ELR (cell line): ENCODE measurements around the gene FHAD1.
"Not testable (repeated sequence)": the region's sequence is repeated elsewhere in the genome, so short reads cannot be mapped to it uniquely, and the experiment has no call there.

ENCODE experiments used
- DNase-seq: peaks from one replicate; pipeline ENCODE4 v3.0.0-alpha.2; 2015; ENCODE audit warnings: low read depth

Gene FHAD1

DNA sequence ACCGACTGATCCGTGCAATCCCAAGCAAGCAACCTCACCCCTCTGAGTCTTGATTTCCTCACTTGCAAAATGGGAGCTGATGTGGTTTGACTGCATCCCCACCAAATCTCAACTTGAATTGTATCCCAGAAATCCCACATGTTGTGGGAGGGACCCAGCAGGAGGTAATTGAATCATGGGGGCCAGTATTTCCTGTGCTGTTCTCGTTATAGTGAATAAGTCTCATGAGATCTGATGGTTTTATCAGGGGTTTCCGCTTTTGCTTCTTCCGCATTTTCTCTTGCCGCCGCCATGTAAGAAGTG is 58.4 kb downstream of the FHAD1 start:
- DNase-seq = peak; percentile 13

GRCh38 chr1:15306352-15306751 is 59.3 kb downstream of the FHAD1 start:
- DNase-seq = not testable (repeated sequence)

DNA sequence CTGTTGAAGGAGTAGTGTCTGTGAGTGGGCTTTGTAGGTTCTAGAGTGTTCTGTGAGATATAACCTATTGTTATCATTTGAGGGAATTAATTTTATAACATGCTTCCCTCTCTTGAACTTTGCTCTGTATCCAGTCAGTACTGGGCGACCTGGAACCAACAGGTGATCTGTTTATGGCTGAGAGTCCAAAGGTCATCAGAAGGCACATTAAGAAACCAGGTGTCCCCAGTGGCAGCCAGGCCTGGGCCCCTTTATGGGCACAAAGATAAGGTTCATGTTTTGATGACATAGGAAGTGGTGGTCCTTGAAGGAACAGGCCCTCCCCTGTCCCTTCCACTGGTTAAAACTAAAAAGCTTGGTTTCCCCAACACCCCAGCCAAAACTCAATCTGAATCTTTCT is 61.1 kb downstream of the FHAD1 start:
- DNase-seq = no peak

DNA sequence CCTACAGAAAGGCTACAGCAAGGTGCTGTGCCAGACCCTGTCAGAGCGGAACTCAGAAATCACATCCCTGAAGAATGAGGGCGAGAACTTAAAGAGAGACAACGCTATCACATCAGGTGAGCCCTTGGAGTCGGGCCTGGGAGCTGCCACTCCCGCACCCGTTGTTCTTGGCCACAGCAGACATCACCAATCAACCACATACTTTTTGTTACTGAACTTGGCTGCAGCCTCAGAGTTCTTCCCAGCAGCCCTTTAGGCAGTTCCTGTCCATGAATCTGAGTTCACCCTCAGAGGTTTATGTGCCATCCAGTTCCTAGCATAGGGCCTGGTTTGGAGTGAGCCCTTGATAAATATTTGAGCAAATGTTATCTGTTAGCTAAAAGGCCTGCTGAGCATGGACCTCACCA is 61.6 kb downstream of the FHAD1 start:
- no peak for DNase-seq

DNA sequence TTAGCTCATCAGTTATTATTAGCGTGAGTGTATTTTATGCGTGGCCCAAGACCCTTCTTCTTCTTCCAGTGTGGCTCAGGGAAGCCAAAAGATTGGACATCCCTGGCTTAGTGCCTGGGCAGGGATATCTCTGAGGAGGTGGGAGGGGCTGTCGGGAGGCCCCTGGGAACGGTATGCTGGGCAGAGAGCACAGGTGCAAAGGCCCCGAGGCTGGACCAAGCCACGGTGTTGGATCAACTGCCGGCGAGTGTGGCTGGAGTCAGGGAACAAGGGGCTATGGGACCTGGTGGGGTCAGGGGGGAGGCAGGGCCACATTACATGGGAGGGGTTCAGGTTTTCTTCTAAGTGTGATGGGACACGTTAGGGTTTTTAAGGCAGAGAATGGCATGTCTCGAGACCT is 62.7 kb downstream of the FHAD1 start:
- DNase-seq = no peak

DNA sequence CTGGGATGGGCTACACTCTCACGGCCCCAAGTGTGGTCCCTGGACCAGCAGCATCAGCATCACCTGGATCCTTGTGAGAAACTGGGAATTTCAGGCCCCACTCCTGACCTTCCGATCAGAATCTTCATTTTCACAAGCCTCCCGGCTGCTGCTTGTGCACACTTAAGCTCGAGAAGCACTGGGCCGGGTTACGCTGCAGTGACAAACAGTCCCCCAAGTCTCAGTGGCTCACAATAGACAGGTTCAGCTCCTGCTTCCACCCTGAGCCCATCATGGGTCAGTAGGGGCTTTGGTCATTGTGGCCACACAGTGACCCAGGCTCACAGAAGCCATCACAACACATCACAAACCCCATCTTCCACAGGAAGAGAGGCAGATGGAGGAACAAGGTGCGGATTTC is 63.5 kb downstream of the FHAD1 start:
- no peak for DNase-seq

GRCh38 chr1:15311122-15311822 is 64.2 kb downstream of the FHAD1 start:
- DNase-seq = no peak

DNA sequence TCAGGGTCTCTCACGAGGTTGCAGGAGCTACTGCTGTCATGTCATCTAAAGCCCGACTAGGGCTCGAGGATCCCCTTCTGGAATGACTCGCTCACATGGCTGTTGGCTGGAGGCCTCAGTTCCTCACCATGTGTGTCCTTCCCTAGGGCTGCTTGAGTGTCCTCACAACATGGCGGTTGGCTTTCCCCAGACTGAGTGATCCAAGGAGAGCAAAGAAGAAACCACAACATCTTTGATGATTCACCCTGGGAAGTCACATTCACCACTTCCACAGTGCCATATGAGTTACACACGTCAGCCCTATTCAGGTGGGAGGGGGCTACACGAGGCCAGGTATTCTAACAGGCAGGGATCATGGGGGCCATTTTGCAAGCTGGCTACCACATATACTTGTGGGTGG is 64.9 kb downstream of the FHAD1 start:
- DNase-seq = peak; percentile 46

- DNase-seq = no peak
These were observed 65.8 kb downstream of the FHAD1 start for GRCh38 chr1:15312626-15313411.

DNA sequence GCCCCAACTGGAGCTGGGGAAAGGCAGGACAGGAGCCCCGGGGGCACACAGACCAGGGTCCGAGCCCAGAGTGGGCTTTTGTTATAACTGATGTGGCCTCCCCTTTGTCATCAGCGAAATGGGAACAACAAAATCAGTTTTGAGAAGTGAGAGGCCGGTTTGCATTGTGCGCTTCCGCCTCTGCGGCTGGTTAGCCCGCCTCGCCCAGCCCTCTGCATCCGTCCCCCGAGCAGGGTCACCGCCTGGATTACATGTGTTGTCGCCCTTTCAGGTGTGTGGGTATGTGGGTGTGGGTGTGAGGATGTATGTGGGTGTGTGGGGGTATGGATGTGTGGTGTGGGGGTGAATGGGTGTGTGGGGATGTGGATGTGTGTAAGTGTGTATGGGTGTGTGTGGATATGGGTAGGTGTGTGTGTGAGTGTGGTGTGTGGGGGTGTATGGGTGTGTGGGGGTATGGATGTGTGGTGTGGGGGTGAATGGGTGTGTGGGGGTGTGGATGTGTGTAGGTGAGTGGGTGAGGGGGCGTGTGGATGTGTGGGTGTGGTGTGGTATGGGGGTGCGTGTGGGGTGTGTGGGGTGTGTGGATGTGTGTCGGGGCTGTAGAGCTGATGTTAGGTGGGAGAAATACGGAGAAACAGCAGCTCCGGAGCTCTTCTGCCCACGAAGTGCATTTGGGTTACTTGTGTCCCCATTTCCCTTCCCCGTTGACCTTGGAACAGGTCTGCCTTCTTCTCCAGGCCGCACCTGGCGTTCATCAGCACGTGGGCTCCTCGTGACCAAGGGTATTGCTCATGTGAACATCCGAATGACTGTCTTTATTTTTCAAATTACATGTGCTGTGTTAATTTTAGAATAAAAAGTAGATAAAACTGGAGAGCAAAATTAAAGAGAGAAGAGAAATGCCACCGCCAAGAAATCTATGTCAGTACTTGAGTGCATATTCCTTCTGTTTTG is 67.6 kb downstream of the FHAD1 start:
- DNase-seq = no peak

DNA sequence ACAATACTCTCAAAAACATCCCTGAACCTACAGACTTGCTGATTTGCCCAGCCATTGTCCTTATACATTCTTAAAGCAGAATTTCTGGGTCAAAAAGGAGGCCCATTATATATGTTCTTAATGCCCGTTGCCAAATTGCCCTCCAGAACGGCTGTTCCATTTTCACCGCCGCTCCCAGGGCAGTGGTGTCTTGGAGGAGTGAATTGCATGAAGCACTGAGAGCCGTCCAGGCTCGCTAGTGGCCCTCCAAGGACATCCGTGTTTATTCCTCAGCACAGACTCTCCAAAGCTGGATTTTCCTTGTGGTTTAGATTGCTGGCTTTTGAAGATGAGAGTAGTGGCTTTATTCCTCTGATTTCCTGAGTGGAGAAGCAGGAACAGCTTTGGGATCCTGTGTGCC is 68.8 kb downstream of the FHAD1 start:
- DNase-seq = no peak

DNA sequence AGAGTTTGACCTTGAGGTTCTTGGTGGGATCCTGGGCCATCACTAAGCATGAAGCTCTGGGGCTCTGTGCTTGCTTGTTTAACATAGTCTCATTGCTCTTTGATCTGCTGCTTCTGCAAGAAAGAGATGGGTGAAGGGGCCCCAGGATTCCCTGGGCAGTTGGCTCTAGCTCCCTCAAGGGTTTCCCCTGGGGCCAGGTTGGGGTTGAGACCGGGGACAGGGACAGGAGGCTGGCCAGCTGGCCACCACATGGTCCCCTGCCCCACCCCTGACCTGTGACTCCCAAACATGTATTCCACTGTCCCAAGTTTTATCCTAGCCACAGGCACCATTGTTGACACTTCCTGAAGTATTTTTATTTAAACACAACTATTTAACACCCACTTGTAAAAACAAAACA is 69.5 kb downstream of the FHAD1 start:
- DNase-seq = no peak

DNA sequence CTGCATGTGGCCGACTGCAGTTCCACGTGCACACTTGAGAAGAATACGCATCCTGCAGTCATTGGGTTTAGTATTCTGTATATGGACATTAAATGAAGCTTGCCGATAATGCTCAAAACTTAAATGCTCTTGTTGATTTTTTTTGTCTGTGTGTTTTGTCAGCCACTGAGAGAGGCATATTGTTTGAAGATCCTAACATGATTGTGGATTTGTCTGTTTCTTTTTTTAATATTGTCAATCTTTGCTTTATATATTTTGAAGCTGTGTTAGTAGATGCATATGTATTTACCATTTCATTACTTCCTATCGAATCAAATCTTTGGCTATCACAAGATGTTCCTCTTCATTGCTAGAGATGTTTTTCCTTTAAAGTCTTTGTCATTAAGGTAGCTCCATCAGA is 73.2 kb downstream of the FHAD1 start:
- DNase-seq = no peak

- no peak for DNase-seq
These were observed 74.6 kb downstream of the FHAD1 start for GRCh38 chr1:15321601-15322000.

GRCh38 chr1:15322648-15323350 is 75.8 kb downstream of the FHAD1 start:
- peak; percentile 29 for DNase-seq

GRCh38 chr1:15323351-15323988 is 76.4 kb downstream of the FHAD1 start:
- peak; percentile 78 for DNase-seq

DNA sequence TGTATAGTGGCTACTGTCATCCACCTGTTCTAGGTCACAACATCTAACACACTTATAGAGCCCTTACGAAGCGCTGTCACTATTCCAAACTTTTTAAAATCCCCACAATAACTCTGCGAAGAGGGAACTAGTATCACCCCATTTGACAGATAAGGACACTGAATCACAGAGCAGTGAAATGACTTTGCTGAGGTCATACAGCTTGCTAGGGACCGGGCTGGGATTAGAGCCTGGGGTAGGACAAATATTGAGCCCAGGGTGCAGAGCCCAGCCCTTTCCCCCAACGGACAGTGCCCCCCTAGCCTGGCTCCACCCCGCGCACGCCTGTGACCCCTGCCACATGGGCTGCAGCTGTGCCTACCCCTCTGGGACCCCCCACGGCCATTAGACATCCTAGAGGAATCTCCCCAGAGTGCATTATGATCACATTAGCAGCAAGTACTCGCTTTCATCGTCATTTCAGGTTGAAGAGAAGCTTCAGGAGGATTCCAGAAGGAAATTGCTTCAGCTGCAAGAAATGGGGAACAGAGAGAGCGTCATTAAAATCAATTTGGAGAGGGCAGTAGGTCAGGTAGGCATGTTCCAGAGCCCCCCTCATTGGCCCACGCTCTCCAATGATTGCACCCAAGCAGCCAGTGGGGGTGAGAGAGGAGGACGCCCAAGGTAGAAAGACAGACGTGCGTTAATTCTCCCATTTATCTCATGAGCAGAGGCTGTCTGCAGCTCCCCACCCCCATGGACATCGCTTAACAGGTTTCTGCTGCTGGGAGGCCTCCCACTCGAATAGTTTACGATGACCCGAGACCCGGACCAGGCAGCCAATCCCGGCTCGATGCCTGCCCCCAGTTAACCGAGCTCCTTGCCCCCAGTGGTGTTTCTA is 77.2 kb downstream of the FHAD1 start:
- DNase-seq = no peak

DNA sequence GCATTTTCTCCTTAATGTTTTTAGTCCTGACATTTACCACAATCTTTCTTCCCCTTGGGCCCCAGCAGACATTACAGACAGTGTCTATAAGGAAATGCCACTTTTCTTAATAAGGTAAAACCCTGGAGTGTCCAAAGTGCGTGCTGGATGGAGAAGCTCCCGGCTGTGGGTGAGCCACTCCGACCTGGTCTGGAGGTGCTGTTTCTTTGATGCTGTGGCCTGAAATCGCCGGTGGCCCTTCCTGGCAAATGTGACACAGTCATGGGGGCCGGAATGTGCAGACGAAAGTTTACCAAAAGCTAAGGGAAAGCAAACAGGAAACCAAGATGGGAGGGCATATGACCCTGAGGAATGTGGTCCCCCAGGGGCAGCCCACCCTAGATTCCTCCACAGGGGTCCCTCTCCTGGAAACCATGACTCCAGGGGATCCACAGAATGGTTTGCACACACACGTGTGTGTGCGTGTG is 77.9 kb downstream of the FHAD1 start:
- no peak for DNase-seq

GRCh38 chr1:15325375-15326085 is 78.5 kb downstream of the FHAD1 start:
- no peak for DNase-seq
